Mucosa of gallbladder (tissue), 1 donor: ENCODE results near the gene KRTAP26-1. TPM values are rescaled to one million over a fixed set of nuclear protein-coding genes. Genes with fewer than 3 reads are reported as not detected.

Experiments
- DNase-seq: peaks from one replicate; pipeline ENCODE4 v3.0.0-alpha.2; 2020; ENCODE audit warnings: low spot score
- total RNA-seq: library from RNA; stranded (reverse); gene quantifications from one replicate; pipeline ENCODE4 v1.2.1, GENCODE V29; 2021
- donor health status: DM: no; HTN: no; CAD: no.

KRTAP26-1 gene
- total RNA-seq, 1 donor from 2014 or later = not detected

DNA sequence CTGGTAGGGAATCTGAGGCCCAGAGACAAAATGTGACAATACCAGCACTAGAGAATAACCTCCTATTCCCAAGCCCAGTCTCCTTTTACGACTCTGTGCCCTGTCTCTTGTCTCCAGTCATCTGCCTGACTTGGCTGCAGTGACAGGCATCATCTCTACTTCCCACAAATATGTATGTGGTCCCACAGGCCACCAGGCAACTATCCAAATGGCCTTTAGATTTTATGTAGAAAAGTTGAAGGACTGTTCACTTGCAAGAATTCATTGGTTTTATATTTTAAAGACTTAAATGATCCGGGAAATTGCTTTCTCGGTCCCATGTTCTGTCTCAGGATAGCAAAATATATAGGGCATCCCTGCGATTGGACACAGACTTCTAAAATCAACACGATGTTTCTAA, 49.0 kb downstream of the KRTAP26-1 start:
- no peak for DNase-seq

DNA sequence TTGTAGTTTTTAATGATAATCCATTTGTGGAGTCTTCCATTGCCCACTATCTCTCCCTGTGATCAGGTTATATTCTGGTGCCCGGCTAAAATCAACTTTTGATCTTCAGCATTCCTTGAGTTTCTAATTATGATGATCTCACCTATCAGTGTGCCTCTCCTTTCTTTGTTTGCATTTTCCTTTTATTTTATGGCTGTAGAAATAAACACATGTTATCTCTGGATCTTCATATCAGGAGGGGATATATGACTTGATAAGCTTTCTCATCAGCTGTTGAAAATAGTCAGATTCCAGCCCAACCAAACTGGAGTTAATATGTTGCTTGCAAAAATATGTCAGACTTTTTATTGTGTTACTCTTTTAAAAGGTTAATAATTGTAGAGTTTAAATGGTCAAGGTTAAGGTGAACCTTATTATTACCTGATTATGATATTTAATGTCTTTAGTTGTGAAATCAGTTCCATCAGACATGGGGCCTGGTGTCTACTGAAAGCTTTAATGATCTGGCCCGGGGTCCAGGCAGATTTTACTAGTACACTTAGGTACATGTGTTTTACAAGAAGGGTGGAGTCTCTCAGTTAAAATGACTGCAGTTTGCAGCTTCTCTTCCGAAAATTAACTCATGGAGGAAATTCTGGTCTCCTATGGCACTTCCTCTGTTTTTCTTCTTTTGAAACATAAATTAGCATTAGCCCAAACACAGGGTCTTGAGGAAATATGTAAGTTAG, 50.1 kb downstream of the KRTAP26-1 start:
- no peak for DNase-seq

Other genes with a start within 250 kb of the KRTAP26-1 start
- gene CLDN17, start 153.5 kb downstream of the KRTAP26-1 start, total RNA-seq = not detected
- gene CLDN8, start 104.2 kb downstream of the KRTAP26-1 start, total RNA-seq = 0.09 TPM
- gene KRTAP24-1, start 37.4 kb downstream of the KRTAP26-1 start, total RNA-seq = not detected
- gene KRTAP25-1, start 30.8 kb downstream of the KRTAP26-1 start, total RNA-seq = not detected
- gene KRTAP27-1, start 17.4 kb upstream of the KRTAP26-1 start, total RNA-seq = not detected
- not detected for gene KRTAP23-1, start 28.3 kb upstream of the KRTAP26-1 start, total RNA-seq
- not detected for gene KRTAP13-2, start 52.0 kb upstream of the KRTAP26-1 start, total RNA-seq
- gene KRTAP13-1, start 75.7 kb upstream of the KRTAP26-1 start, total RNA-seq = not detected
- not detected for gene KRTAP13-3, start 105.6 kb upstream of the KRTAP26-1 start, total RNA-seq
- not detected for gene KRTAP13-4, start 109.9 kb upstream of the KRTAP26-1 start, total RNA-seq
- not detected for gene KRTAP15-1, start 120.0 kb upstream of the KRTAP26-1 start, total RNA-seq
- not detected for gene KRTAP19-1, start 160.1 kb upstream of the KRTAP26-1 start, total RNA-seq
- not detected for gene KRTAP19-2, start 167.1 kb upstream of the KRTAP26-1 start, total RNA-seq
- not detected for gene KRTAP19-3, start 171.7 kb upstream of the KRTAP26-1 start, total RNA-seq
- not detected for gene KRTAP19-4, start 176.8 kb upstream of the KRTAP26-1 start, total RNA-seq
- not detected for gene KRTAP19-5, start 181.8 kb upstream of the KRTAP26-1 start, total RNA-seq
- not detected for gene KRTAP19-6, start 221.5 kb upstream of the KRTAP26-1 start, total RNA-seq
- not detected for gene KRTAP19-7, start 241.0 kb upstream of the KRTAP26-1 start, total RNA-seq